ENCODE data around the gene SLC38A10. TPM values are rescaled to one million over a fixed set of nuclear protein-coding genes. Genes with fewer than 3 reads are reported as not detected.

The SLC38A10 gene
- total RNA-seq, 1 donor from 2014 or later: 100 TPM

GRCh38 chr17:81233811-81234505 is 61.1 kb downstream of the SLC38A10 start:
- Histone ChIP-seq H3K27me3 (ENCODE audit: control insufficient read depth, insufficient read depth, low read length) (no peaks in the 10 kb centered on the region), H3K36me3 (ENCODE audit: control insufficient read depth, insufficient read depth, low read length) (no peaks in the 10 kb centered on the region), H3K4me3 (ENCODE audit: low read depth, low read length) (no peak overlapping the region)
- TF ChIP-seq CTCF (IDR thresholded peaks at IDR 0.05; ENCODE audit: insufficient read depth, low read length, poor library complexity, severe bottlenecking): no peak
- DNase-seq (ENCODE audit: low read depth): no peak

- H3K4me3 ChIP-seq (ENCODE audit: low read depth, low read length): no peak overlapping the region
- H3K27me3 ChIP-seq (ENCODE audit: control insufficient read depth, insufficient read depth, low read length): no peaks in the 10 kb centered on the region
- DNase-seq (ENCODE audit: low read depth): no peak
- no peaks in the 10 kb centered on the region for H3K36me3 ChIP-seq (ENCODE audit: control insufficient read depth, insufficient read depth, low read length)
- TF ChIP-seq CTCF (IDR thresholded peaks at IDR 0.05; ENCODE audit: insufficient read depth, low read length, poor library complexity, severe bottlenecking): no peak
Measured at GRCh38 chr17:81233316-81233715, 61.8 kb downstream of the SLC38A10 start.

GRCh38 chr17:81232616-81233241 is 62.4 kb downstream of the SLC38A10 start:
- Histone ChIP-seq H3K27me3 (ENCODE audit: control insufficient read depth, insufficient read depth, low read length) (no peaks in the 10 kb centered on the region), H3K4me3 (ENCODE audit: low read depth, low read length) (no peak overlapping the region)
- no peak for TF ChIP-seq CTCF (IDR thresholded peaks at IDR 0.05; ENCODE audit: insufficient read depth, low read length, poor library complexity, severe bottlenecking)

GRCh38 chr17:81231766-81232581 is 63.1 kb downstream of the SLC38A10 start:
- Histone ChIP-seq H3K27me3 (ENCODE audit: control insufficient read depth, insufficient read depth, low read length) (no peaks in the 10 kb centered on the region), H3K4me3 (ENCODE audit: low read depth, low read length) (no peak overlapping the region), H3K36me3 (ENCODE audit: control insufficient read depth, insufficient read depth, low read length) (no peaks in the 10 kb centered on the region)
- TF ChIP-seq CTCF (IDR thresholded peaks at IDR 0.05; ENCODE audit: insufficient read depth, low read length, poor library complexity, severe bottlenecking): no peak
- DNase-seq (ENCODE audit: low read depth): no peak

More at GRCh38 chr17:81232616-81233241, 62.4 kb downstream of the SLC38A10 start:
- H3K36me3 ChIP-seq (ENCODE audit: control insufficient read depth, insufficient read depth, low read length): no peaks in the 10 kb centered on the region
- DNase-seq (ENCODE audit: low read depth): no peak

GRCh38 chr17:81231121-81231645 is 63.9 kb downstream of the SLC38A10 start:
- Histone ChIP-seq H3K4me3 (ENCODE audit: low read depth, low read length) (no peak overlapping the region), H3K36me3 (ENCODE audit: control insufficient read depth, insufficient read depth, low read length) (no peaks in the 10 kb centered on the region), H3K27me3 (ENCODE audit: control insufficient read depth, insufficient read depth, low read length) (no peaks in the 10 kb centered on the region)
- no peak for TF ChIP-seq CTCF (IDR thresholded peaks at IDR 0.05; ENCODE audit: insufficient read depth, low read length, poor library complexity, severe bottlenecking)
- DNase-seq (ENCODE audit: low read depth): no peak
